NB4 (cell line): Measurements from ENCODE around the gene TSGA10.

Source experiments
- DNase-seq: peaks from one replicate; pipeline ENCODE4 v3.0.0; 2010; ENCODE audit warnings: low read depth
- H3K4me3 ChIP-seq: one replicate; pipeline ENCODE4 v1.5.1; 2011; ENCODE audit warnings: mild to moderate bottlenecking, low read depth, low read length, moderate library complexity
- CTCF ChIP-seq: IDR thresholded peaks from one replicate; pipeline ENCODE4 v1.5.1; 2012; ENCODE audit warnings: low read depth, low read length
- MAX ChIP-seq: IDR thresholded peaks from 2 replicates; pipeline ENCODE4 v1.6.1; 2011; ENCODE audit warnings: low read depth, low read length
- MYC ChIP-seq: IDR thresholded peaks from 2 replicates; pipeline ENCODE4 v1.6.1; 2011; ENCODE audit warnings: low read depth, low read length
- POLR2A ChIP-seq: IDR thresholded peaks from 2 replicates; pipeline ENCODE4 v1.6.1; 2011; ENCODE audit warnings: mild to moderate bottlenecking; ENCODE audit not compliant: insufficient read length; ENCODE audit errors: extremely low read depth

Gene TSGA10

GRCh38 chr2:99190548-99190947 lies 35.8 kb upstream of the TSGA10 start:
- H3K4me3 ChIP-seq, result no peak overlapping the region
- no peak for TF ChIP-seq MYC
- peak; percentile 11 for TF ChIP-seq CTCF
- no peak for DNase-seq

- DNase-seq, result no peak
- no peak for TF ChIP-seq POLR2A
- TF ChIP-seq MAX, result no peak
- no peak for TF ChIP-seq CTCF
- no peak for TF ChIP-seq MYC
- no peak overlapping the region for H3K4me3 ChIP-seq
Measured at GRCh38 chr2:99188357-99188756, 33.6 kb upstream of the TSGA10 start.

GRCh38 chr2:99187011-99187410 lies 32.3 kb upstream of the TSGA10 start:
- H3K4me3 ChIP-seq, result no peak overlapping the region
- TF ChIP-seq MAX (no peak), MYC (no peak), CTCF (no peak), POLR2A (no peak)
- DNase-seq, result no peak

GRCh38 chr2:99184811-99185210 lies 30.1 kb upstream of the TSGA10 start:
- DNase-seq, result no peak
- TF ChIP-seq CTCF, result no peak
- TF ChIP-seq MAX, result no peak
- TF ChIP-seq POLR2A, result no peak
- TF ChIP-seq MYC, result no peak
- H3K4me3 ChIP-seq, result no peak overlapping the region

GRCh38 chr2:99183025-99183424 lies 28.3 kb upstream of the TSGA10 start:
- no peak for TF ChIP-seq CTCF
- TF ChIP-seq MAX, result no peak
- TF ChIP-seq POLR2A, result no peak
- no peak for TF ChIP-seq MYC
- DNase-seq, result no peak
- peak overlapping the region; percentile 1 for H3K4me3 ChIP-seq

GRCh38 chr2:99181624-99182000 lies 26.9 kb upstream of the TSGA10 start:
- H3K4me3 ChIP-seq, result peak overlapping the region; percentile 95
- TF ChIP-seq MYC, result no peak
- no peak for TF ChIP-seq POLR2A
- TF ChIP-seq MAX, result no peak
- TF ChIP-seq CTCF, result no peak
- peak; percentile 35 for DNase-seq
